Suprapubic skin (tissue), 4 donors: Measurements from ENCODE around the gene LPCAT3.

Source experiments
- EP300 ChIP-seq: sonication (generic); formaldehyde crosslinking; IDR thresholded peaks from one replicate; pipeline ENCODE4 v1.6.1; 2017; ENCODE audit warnings: antibody characterized with exemption
- POLR2A ChIP-seq, 2 donors: fragments of 450-650 bp; IDR thresholded peaks; one replicate each; pipeline ENCODE4 v1.6.1; 2017; ENCODE audit warnings: antibody characterized with exemption in 2 of 2, mild to moderate bottlenecking in 2 of 2, moderate library complexity in 2 of 2
- POLR2AphosphoS5 ChIP-seq, 3 donors: sonication (generic); formaldehyde crosslinking; IDR thresholded peaks; one replicate each; pipeline ENCODE4 v1.6.1; 2017; ENCODE audit warnings: antibody characterized with exemption in 3 of 3
- TF ChIP-seq, protein P1 (sequence below), 2 donors: fragments of 200-600 bp in 1 of 2; fragments of 450-650 bp in 1 of 2; sonication (generic) in 1 of 2; IDR thresholded peaks; one replicate each; pipeline ENCODE4 v1.5.1; 2016 to 2019; ENCODE audit warnings: antibody characterized with exemption in 2 of 2, mild to moderate bottlenecking in 1 of 2, moderate library complexity in 1 of 2

DNA sequence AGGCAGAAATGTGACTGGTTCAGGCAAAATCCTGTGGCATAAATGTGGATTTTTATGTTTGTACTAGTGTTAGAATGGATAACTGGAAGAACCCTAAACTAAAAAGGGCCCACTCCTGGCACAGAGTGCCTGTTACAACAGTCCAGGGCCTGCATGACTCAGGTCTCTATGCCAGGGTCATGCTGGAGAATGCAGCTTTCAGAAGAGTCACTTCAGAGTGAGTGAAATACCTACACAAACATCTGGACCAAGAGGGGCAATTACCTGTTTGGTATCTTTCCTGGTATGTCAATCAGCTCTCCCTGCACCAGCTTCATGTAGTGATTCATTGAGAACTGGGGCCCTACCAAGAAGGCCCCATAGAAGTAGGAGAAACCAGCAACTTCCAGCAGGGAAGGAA, 37.5 kb downstream of the LPCAT3 start:
- TF ChIP-seq POLR2AphosphoS5 (IDR thresholded peaks at IDR 0.05) (no peak), POLR2A (IDR thresholded peaks at IDR 0.05) (no peak), EP300 (no peak)
- TF ChIP-seq, protein P1, sequence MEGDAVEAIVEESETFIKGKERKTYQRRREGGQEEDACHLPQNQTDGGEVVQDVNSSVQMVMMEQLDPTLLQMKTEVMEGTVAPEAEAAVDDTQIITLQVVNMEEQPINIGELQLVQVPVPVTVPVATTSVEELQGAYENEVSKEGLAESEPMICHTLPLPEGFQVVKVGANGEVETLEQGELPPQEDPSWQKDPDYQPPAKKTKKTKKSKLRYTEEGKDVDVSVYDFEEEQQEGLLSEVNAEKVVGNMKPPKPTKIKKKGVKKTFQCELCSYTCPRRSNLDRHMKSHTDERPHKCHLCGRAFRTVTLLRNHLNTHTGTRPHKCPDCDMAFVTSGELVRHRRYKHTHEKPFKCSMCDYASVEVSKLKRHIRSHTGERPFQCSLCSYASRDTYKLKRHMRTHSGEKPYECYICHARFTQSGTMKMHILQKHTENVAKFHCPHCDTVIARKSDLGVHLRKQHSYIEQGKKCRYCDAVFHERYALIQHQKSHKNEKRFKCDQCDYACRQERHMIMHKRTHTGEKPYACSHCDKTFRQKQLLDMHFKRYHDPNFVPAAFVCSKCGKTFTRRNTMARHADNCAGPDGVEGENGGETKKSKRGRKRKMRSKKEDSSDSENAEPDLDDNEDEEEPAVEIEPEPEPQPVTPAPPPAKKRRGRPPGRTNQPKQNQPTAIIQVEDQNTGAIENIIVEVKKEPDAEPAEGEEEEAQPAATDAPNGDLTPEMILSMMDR (IDR thresholded peaks at IDR 0.05) = no peak
